ENCODE measurements around the gene C1orf21.

- TF ChIP-seq CTCF (IDR thresholded peaks at IDR 0.05) (no peak), EZH2 (IDR thresholded peaks at IDR 0.05; ENCODE audit: borderline replicate concordance, insufficient read depth, low read depth, low read length, poor library complexity, severe bottlenecking) (no peak)
Measured at GRCh38 chr1:184595596-184595995, 208.8 kb downstream of the C1orf21 start.
